GM19455 (cell line): ENCODE results near the gene PAPSS2.

Experiments
- ATAC-seq: cut with Tn5 transposase; IDR thresholded peaks from one replicate; pipeline ENCODE4 v1.9.1; 2021; ENCODE audit not compliant: unreplicated experiment

PAPSS2 gene

DNA sequence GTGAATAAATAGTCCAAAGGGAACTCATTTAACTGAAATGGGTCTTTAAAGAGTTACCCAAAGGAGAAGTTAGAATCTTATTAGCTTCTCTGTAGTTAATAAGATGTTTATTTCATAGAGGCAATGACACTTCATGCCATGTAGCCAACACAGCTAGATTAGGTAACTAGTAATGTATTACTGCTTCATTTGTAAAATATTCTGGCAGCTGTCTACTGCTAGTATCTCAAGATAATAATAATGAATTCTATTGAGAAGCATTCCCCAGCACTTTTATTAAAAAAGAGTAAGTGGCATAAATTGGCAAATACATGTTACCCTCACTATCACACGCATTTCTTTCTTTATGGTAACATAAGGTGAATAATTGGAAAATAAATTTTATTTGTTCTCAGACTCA, 10.1 kb downstream of the PAPSS2 start:
- ATAC-seq = no peak

DNA sequence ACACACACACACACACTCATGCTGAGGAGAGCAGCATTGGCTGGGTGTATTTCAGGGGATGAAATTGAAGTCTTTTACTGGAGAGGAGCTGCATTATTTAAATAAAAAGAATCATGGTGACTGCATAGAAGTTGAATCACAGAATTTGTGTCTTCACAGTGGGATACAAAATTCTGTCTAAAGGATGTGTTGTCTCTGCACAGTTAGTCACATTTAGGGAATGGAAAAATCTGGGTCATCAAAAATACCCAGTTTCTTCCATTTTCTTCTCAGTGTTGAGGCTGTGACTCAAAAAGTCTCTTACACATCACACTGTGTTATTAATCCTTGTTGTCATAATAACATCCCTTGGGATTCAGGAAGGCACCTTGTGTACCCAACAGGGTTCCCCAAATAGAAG, 10.9 kb downstream of the PAPSS2 start:
- no peak for ATAC-seq

DNA sequence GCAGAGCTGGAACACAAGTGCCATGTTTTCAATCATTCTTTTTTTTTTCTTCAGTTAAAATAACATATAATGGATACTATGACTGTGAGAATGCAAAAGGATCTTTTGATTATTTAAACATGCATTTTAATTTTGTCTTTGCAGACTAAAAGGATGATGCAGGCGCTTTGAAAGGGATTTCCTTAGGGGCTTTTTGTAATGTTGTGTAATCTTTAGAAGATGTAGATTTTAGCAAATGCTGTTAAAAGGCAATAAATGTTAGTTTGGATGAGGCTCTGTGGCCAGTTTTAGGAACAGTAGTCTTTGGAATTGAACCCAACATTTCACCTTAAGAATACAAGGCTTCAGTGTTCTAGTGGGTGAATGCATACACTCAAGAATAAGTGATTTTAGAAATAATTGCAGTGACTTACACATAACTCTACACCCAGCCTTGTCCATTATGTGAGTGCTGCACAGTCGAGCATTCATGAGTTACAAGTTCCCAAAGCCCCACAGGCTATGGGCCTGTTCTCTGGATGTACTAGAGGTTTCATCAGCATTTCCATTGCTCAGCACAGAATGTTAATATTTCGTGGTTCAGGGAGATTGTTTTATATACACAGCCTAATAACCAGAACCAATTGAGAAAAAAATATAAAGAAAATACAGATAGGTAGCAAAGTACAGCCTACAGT, 11.6 kb downstream of the PAPSS2 start:
- ATAC-seq = no peak

DNA sequence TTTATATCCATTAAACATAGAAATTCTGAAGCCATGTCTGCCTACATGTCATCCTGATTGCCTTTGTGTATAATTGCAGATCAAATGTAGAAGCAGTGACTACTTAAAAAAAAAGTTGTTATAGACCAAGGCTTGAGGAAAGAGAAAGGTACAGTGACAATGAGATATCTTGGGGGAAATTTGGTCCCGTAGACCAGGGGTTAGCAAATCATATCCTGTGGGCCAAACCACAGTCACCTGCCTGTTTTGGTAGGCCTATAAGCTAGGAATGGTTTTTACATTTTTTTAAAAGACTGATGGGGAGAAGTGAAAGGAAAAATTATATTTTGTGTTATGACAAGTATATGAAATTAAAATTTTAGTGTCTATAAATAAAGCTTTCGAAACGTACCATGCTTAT, 12.9 kb downstream of the PAPSS2 start:
- ATAC-seq = no peak

DNA sequence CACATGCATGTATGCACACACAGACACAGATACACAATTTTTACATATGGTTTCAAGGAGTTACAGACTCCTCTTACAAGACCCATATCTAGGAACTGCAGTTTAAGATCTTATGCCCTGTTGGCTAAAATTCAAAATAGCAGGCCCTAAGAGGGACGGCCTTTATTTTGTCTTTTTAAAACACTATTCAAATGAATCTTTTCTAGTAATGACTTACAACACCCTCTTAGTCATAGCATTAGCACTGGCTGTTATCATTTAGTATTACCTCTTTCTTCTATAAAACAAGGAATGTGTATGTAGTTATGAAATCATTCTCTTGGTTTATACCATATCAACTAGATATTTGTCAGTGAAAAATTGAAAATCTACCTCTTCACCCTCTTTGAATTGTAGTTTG, 15.3 kb downstream of the PAPSS2 start:
- ATAC-seq = no peak

DNA sequence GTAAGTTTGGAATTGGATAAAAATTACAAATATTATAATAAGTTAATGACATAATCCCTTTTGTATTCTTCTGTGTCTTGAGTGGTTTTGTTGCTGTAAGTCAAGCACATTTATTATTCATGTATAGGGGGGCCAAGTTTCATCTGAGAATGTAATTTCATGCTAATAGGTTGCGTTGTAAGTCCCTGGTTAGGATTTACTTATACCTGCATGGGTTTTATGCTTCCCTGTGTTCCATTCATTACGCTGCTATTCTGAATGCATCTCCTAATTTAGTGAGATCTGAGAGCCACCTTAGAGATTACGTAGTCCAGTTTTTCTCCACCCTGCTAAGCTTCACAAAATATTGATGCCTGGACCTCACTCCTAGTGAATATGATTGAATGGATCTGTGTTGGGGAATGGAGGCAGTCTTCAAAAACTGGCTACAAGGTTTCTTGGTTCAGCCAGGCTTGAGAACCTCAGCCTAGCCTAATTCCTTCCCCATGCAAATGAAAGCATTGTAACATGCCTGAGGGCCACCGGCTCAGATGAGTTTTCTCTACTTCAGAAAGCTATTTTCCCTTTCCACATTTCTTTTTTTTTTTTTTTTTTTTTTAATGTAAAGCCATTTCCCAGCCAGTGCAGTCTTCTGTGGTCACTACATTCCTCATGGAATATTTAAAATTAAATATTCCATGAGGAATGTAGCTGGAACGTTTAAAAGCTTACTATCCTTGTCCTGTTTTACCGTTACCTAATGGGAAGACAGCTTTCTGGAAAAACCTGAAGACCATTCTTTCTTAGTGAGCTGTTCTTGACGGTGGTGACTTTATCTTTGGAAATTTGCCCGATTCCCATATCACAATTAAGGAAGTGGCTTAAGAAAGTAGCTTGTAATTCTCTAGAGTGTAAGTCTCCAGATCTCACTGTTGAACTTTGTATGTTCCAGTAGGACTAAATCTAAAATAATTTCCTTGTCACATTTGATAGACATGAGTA, 16.0 kb downstream of the PAPSS2 start:
- no peak for ATAC-seq

DNA sequence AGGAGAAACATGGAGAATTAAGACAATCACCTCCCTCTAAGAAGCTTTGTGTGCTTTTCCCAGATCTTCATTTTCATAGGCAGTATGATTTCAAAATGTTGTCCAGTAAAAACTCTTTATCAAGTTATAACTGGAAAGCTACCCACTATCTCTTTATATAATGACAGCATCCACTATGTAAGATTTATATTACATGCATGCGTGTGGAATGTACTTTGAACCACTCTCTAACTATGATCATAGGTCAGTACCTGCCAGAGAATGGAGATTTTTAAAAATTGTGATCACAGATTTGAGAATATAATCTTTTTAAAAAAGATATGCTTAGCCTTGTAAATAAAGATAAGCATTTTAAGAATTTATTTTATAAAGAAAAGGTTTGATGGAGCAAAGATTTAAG, 17.9 kb downstream of the PAPSS2 start:
- ATAC-seq = no peak

DNA sequence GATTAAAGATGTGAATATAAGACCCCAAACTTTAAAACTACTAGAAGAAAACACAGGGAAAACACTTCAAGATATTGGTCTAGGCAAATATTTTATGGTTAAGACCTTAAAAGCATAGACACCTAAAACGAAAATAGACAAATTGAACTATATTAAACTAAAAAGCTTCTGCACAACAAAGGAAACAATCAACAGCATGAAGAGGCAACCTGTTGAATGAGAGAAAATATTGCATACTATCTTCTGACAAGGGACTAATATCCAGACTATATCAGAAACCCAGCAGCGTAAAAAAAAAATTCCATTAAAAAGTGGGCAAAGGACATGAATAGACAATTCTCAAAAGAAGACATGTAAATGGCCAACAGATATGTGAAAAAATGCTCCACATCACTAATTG, 18.6 kb downstream of the PAPSS2 start:
- no peak for ATAC-seq

DNA sequence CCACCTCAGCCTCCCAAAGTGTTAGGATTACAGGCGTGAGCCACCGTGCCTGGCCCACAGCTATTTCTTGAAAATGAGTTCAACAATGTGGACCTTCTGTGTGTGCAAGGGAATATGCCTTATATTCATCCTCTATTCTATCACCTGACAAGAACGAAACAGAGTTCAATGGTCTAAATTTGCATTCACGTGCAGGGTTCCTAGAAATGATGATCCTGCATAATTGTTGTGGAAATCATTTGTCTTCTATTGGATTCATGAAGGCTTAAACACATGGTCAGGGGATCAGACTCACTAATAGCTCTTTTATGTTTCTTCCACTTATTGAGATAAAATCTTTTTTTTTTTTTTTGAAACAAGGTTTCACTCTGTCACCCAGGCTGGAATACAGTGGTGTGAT, 23.7 kb downstream of the PAPSS2 start:
- no peak for ATAC-seq

DNA sequence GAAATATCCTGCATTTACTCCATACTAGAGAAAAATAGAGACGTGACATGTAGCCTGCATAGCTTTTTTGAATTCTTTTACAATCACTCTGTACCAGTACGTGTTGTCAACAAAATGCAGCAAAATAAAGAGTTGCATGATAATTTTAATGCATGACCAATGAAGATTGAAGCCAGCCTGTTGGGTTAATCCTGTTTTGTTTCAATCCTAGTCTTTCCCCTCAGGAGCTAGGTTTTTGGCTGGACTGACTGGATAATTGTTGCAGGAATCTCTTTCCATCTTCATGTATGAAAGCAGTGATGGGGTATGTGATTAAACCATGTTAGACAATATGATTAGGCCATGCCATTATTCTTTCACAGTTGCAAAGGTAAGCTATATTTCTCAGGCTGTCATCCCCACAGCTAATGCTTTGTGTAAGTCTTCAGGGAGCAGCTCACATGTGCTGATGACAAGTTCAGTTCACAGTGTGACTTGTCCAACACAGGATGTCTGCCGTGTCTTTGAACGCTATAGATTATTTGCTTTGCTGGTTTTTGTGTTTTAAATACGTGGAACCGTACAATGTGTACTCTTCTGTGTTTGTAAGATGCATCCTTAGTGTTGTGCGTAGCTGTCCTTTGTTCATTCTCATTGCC, 24.4 kb downstream of the PAPSS2 start:
- no peak for ATAC-seq

DNA sequence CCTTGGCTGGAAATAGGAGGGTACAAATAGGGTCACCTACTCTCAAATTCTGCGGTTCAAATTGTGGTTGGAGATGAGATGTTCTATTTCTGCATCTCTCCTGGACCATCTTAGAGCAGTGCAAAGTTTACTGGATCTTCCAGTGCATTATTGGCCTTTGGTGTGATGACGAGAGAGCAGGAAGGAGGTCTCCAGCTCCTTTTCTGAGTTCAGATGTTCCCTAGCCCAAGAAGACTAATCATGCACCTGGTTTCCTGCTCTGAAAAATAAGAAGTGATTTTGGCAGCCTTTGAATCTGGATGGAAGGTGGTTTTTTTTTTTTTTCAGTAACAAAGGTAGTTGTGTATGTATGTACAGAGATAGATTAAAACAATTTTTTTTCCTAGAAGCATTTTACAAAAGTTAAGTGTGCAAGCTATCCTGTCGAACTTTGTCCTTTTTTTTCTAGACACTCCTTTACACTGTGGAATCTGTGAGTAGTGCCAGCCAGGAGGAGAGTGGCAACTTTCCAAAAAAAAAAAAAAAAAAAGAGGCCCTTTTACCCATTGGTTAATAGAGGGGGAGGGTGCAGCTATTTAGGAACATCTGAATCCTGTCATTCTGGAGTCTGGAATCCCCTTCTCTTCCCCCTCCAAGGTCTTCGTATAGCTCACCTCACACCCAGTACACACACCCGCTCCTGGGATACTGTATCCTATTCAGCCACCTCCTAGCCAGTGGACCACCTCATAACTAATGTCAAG, 26.3 kb downstream of the PAPSS2 start:
- ATAC-seq = no peak

DNA sequence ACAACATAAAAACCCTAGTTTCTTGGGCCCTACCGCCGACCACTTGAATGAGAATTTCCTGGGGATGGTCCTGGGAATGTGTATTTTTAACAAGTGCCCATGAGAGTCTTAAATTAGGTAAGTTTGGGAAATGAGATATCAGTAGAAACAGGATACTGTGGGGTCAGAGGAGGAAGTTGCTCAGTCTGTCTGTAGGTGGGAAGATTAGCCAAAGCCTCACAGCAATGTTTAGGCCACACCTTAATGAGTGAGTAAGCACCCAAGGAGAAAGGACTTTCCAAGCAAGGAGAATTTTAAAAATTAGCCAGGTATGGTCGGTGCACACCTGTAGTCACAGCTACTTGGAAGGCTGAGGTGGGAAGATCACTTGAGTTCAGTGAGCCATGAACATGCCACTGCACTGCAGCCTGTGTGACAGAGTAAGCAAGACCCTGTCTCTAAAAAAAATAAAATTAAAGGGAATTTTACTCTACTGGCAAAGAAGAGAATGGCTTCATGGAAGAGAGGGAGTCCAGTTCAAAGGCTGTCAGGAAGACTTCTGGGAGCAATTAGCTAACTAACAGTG, 31.9 kb downstream of the PAPSS2 start:
- no peak for ATAC-seq

DNA sequence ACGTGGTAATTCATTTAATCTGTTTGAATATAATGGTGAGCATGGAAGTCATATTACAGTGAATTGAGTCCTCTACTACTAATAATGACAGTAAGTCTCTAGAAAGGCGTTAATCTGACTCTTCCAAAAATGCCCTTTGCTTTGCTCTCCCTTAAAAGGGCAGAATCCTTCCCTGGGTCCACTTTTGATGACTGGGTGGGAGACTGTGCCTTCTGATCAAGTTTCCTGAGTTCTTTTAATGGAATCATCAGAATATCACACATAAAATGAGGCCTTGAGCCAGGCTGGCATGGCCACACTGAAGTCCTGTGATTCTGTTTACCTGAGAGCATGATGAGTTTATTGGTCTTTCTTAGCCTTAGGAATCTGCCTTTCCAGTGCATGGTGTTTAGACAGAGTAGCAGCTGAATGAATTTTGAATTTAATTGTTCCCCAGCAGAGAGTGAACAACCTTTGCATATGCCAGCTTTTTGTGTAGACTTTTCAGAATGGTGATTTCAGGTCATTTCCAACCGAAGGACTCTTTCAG, 33.3 kb downstream of the PAPSS2 start:
- no peak for ATAC-seq

DNA sequence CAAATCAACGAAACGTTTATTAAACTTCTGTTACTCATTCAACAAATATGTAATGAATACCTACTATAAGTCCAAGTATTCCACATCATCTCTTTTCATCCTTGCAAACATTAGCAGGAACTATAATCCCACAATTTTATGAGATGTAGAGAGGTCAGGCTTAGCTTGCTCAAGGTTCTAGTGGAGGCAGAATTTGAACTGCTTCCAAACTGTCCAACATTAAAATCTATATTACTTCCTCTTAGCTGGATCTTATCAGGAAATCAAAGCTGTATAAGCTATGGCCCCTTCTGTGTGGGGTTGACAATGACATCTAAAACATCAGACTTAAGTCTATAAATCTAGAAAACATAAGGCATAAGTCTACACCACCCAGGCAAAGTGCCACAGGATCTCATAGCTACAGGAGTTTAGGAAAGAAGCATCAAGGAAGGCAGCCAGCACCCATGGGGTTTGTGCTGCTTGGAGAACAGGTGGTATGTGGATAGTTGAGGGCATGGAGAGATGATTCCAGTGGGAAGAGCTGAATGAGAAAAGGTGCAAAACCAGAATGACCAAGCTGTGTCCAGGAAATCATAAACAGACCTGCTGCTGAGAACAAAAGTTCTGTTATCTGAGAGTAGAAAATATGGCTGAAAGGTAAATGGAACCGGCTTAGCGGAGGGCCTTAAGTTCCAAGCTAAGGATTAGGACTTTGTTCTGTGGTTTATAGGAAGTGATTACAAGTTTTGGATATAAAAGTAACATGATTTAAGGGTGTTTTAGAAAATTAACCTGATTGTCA, 34.5 kb downstream of the PAPSS2 start:
- no peak for ATAC-seq

DNA sequence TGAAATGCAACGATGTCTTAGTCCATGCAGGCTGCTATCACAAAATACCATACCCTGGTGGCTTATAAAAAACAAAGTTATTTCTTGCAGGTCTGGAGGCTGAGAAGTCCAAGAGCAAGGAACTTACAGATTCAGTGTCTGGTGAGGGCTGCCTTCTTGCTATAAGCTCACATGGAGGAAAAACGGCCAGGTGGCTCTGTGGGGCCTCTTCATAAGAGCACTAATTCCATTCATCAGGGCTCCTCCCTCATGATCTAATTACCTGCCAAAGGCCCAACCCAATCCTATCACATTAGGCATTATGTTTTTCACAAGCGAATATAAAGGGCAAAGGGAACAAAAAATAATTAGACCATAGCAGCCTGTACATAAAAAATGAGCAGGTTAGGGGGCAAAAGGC, 35.4 kb downstream of the PAPSS2 start:
- ATAC-seq = no peak

DNA sequence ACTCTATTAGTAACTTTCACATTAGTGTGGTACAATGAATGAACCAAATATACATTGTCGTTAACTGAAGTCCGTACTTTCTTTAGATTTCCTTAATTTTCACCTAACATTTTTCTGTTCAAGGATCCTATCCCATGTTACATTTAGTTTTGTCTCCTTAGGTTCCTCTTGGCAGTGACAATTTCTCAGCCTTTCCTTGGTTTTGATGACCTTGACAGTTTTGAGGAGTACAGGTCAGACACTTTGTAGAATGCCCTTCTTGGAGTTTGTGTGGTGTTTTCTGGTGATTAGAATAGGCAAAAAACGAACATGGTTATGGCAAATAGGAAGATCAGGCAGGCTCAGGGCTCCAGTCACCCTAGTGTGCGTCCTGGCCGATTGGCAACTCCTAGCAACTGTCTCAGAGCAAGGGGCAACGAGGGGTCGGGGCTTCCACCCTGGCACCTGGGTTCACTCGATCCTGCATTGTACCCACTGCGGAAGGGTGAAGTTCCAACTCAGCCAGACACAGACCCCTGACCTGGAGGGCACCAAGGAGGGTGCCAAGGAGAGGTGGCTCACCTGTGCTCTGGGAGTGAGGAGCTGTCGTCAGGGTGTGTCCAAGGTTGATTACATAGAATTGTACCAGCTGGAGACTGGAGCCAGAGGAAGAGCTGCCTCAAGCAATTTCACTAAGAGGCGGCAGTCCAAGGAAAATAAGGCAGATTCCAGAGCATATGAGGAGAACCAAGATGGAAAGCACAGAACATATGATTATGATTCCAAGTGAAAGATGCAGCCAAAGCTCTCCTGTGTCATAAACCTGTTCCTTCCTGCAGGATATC, 37.5 kb downstream of the PAPSS2 start:
- no peak for ATAC-seq

DNA sequence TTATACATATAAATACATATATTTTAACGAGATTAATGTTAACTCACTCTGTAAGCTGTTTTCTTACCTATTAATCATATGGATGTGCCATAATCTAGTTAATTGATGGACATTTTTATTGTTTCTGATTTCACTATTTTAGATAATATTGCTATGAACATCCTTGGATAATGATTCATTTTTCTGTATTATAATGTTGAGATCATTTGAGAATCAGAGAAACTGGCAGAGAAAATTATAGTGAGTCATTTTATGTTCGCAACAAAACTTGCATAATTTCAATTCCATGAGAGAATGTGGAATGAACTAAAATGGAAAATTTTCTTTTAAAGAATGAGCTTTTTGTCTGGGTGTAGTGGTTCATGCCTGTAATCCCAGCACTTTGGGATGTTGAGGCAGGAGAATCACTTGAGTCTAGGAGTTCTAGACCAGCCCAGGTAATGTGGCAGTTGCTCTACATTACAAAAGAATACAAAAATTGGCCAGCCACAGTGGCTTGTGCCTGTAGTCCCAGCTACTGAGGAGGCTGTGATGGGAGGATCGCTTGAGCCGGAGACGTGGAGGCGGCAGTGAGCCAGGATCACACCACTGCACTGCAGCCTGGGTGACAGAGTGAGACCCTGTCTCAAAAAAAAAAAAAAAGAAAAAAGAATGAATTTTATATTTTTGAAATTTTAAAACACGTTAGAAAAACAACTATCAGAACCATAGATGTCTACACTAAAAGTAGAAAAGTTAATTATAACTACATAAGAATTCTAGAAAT, 40.5 kb downstream of the PAPSS2 start:
- ATAC-seq = no peak

DNA sequence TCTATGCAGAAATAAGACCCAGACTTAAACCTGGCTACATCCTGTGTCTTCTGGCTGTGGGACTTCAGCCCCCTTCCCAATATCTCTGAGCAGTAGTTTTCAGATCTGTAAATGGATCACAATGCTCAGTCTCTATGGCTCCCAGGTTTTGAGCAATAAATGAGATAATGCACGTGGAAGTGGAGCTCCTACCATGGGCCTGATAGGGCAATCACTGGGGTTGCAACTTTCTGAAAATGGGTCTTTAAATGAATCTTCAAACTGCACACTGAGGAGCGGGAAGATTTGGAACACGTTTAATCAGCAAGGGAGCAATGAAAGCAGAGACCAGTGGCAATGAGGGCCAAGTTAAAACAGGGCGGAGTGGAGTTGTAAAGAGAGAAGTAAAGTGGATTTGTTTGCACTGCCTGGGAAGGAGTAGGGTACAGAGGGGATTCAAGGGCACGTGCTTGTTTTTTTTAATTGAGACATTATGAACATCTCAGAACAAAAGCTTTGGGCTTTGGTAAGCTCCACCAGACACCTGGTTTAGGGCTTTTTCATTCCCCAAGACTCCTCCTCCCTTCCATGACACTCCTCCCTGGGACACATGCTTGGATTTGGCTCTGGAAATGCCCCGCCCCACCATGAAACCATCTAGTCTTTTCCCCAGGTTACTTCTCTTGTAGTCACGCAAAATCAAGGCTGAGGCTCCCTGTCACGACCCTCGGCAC, 42.7 kb downstream of the PAPSS2 start:
- ATAC-seq = no peak
